Measurements from ENCODE around the gene PARP3.
A peak's percentile ranks its signal among the peaks of the same experiment; 100 is the strongest.

- TF ChIP-seq JUND (IDR thresholded peaks at IDR 0.05; ENCODE audit: low read length), result no peak
- no peak for TF ChIP-seq CTCF (IDR thresholded peaks at IDR 0.05; ENCODE audit: control extremely low read depth in 1 of 3, insufficient read depth in 1 of 3, low read depth in 1 of 3, low read length in 3 of 3)
- no peak for TF ChIP-seq EGR1 (IDR thresholded peaks at IDR 0.05; ENCODE audit: borderline replicate concordance, low read depth, low read length)
- no peak for TF ChIP-seq CBX5 (IDR thresholded peaks at IDR 0.05; ENCODE audit: low read depth, low read length)
- no peak for TF ChIP-seq POLR2AphosphoS5 (IDR thresholded peaks at IDR 0.05; ENCODE audit: low read depth, low read length)
- TF ChIP-seq TBP (IDR thresholded peaks at IDR 0.05; ENCODE audit: low read depth, low read length), result no peak
- TF ChIP-seq YY1 (IDR thresholded peaks at IDR 0.05; ENCODE audit: low read depth, low read length), result peak; percentile 61; the same call in 1 of the 2 replicates
- no peak for TF ChIP-seq RNF2 (IDR thresholded peaks at IDR 0.05; ENCODE audit: borderline replicate concordance, low read depth, low read length, missing control alignments, poor library complexity, severe bottlenecking)
- TF ChIP-seq EZH2 (IDR thresholded peaks at IDR 0.05; ENCODE audit: low read depth, low read length, severe bottlenecking), result peak; percentile 51
- no peak for TF ChIP-seq SIX5 (IDR thresholded peaks at IDR 0.05; ENCODE audit: low read depth, low read length)
- TF ChIP-seq SRF (IDR thresholded peaks at IDR 0.05; ENCODE audit: low read depth, low read length), result no peak
These were observed 13.2 kb downstream of the PARP3 start, which contains the start of gene GPR62 for GRCh38 chr3:51955175-51955892.
